K562 (cell line): ENCODE results near the gene KRTAP3-2.

ENCODE experiments used
- ARHGAP35 ChIP-seq: fragments of 450-650 bp; IDR thresholded peaks from 2 replicates; pipeline ENCODE4 v1.6.1; 2018; ENCODE audit not compliant: partially characterized antibody
- ATF3 ChIP-seq, 2 experiments: fragments of 450-650 bp in 1 of 2; sonication (generic) in 1 of 2; formaldehyde crosslinking in 1 of 2; IDR thresholded peaks in 1 of 2; conservative IDR thresholded peaks in 1 of 2; 2 replicates each; pipeline versions ENCODE4 v1.6.1 to v1.8.1; 2016 to 2023; ENCODE audit warnings: mild to moderate bottlenecking in 2 of 2, moderate library complexity in 2 of 2, inconsistent platforms in 1 of 2, missing genetic modification reagents in 1 of 2
- CTCF ChIP-seq, 3 experiments: IDR thresholded peaks in 2 of 3; conservative IDR thresholded peaks in 1 of 3; 2 replicates each; pipeline ENCODE4 v1.5.1; 2011 to 2012; ENCODE audit warnings: low read length in 3 of 3, mild to moderate bottlenecking in 3 of 3, control low read depth in 2 of 3, improper control_type of control experiment in 1 of 3, inconsistent platforms in 1 of 3, low read depth in 1 of 3, mixed read lengths in 1 of 3, moderate library complexity in 1 of 3; ENCODE audit not compliant: insufficient read depth in 2 of 3
- GTF2F1 ChIP-seq: IDR thresholded peaks from 2 replicates; pipeline ENCODE4 v1.6.1; 2011; ENCODE audit warnings: low read depth, low read length, improper control_type of control experiment
- HDAC6 ChIP-seq: IDR thresholded peaks from 2 replicates; pipeline ENCODE4 v1.6.1; 2012; ENCODE audit warnings: low read depth, mild to moderate bottlenecking, control low read depth, inconsistent platforms, low read length, moderate library complexity
- HDAC8 ChIP-seq: fragments of 450-650 bp; IDR thresholded peaks from 2 replicates; pipeline ENCODE4 v1.6.1; 2016; ENCODE audit warnings: mild to moderate bottlenecking, missing genetic modification characterization, moderate library complexity, missing compliant biosample characterization
- JUN ChIP-seq, 2 experiments: sonication (generic) in 1 of 2; formaldehyde crosslinking in 1 of 2; IDR thresholded peaks; 2 replicates each; pipeline versions ENCODE4 v1.6.1 to v1.8.0; 2012 to 2022; ENCODE audit warnings: borderline replicate concordance in 2 of 2, mild to moderate bottlenecking in 2 of 2, improper control_type of control experiment in 1 of 2, low read depth in 1 of 2, low read length in 1 of 2, missing genetic modification reagents in 1 of 2
- POLR2AphosphoS5 ChIP-seq: IDR thresholded peaks from 2 replicates; pipeline ENCODE4 v1.6.1; 2011; ENCODE audit warnings: mild to moderate bottlenecking, low read depth, low read length, moderate library complexity; ENCODE audit not compliant: control insufficient read depth, insufficient read depth
- RCOR1 ChIP-seq, 2 experiments: IDR thresholded peaks; 2 replicates each; pipeline ENCODE4 v1.6.1; 2012; ENCODE audit warnings: low read depth in 2 of 2, low read length in 2 of 2, borderline replicate concordance in 1 of 2, improper control_type of control experiment in 1 of 2
- USF1 ChIP-seq: sonication (generic); formaldehyde crosslinking; IDR thresholded peaks from 2 replicates; pipeline ENCODE4 v1.9.0; 2022; ENCODE audit warnings: mild to moderate bottlenecking, missing genetic modification reagents
- YY1 ChIP-seq, 3 experiments: IDR thresholded peaks; 2 replicates each; pipeline ENCODE4 v1.6.1; 2011; ENCODE audit warnings: low read length in 2 of 3, mild to moderate bottlenecking in 2 of 3, moderate library complexity in 2 of 3, borderline replicate concordance in 1 of 3, control low read depth in 1 of 3, low read depth in 1 of 3; ENCODE audit not compliant: insufficient read depth in 3 of 3, insufficient replicate concordance in 2 of 3, control insufficient read depth in 1 of 3, insufficient read length in 1 of 3; ENCODE audit errors: extremely low read depth in 1 of 3
- ZNF124 ChIP-seq: sonication (generic); formaldehyde crosslinking; IDR thresholded peaks from 2 replicates; pipeline ENCODE4 v1.8.1; 2022; ENCODE audit warnings: missing genetic modification reagents
- ZNF395 ChIP-seq: fragments of 200-800 bp; sonication (Bioruptor generic); IDR thresholded peaks from 2 replicates; pipeline ENCODE4 v1.6.1; 2017; ENCODE audit warnings: missing genetic modification characterization, missing compliant biosample characterization
- TF ChIP-seq, protein P1 (sequence below): fragments of 450-650 bp; IDR thresholded peaks from 2 replicates; pipeline ENCODE4 v1.6.1; 2018; ENCODE audit not compliant: partially characterized antibody

DNA sequence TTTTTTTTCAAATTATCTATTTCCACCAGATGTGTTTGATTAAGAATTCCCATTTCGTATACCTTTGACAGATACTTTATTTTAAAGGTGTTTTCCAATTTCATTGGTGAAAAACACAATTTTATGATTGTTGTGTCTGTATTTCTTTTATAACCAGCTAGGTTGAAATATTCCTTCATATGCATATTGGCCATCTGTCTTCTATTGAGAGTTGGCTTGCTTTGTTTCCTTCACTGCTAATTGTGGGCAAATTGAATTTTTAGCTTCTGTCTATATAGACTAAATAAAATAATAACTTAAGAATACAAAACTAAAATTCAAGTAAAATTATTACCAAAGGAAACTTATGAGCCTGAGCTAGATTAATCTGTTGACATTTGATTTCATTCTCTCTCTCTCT lies 4.6 kb downstream of the KRTAP3-2 start:
- TF ChIP-seq CTCF (IDR thresholded peaks at IDR 0.05 in 2 of 3, conservative IDR thresholded peaks at IDR 0.05 in 1 of 3; ENCODE audit: insufficient read depth in 2 of 3, low read depth in 1 of 3, low read length in 3 of 3), result no peak
- no peak for TF ChIP-seq HDAC6
- TF ChIP-seq ZNF124 (CRISPR knock-in tag), result no peak
- TF ChIP-seq, protein P1, sequence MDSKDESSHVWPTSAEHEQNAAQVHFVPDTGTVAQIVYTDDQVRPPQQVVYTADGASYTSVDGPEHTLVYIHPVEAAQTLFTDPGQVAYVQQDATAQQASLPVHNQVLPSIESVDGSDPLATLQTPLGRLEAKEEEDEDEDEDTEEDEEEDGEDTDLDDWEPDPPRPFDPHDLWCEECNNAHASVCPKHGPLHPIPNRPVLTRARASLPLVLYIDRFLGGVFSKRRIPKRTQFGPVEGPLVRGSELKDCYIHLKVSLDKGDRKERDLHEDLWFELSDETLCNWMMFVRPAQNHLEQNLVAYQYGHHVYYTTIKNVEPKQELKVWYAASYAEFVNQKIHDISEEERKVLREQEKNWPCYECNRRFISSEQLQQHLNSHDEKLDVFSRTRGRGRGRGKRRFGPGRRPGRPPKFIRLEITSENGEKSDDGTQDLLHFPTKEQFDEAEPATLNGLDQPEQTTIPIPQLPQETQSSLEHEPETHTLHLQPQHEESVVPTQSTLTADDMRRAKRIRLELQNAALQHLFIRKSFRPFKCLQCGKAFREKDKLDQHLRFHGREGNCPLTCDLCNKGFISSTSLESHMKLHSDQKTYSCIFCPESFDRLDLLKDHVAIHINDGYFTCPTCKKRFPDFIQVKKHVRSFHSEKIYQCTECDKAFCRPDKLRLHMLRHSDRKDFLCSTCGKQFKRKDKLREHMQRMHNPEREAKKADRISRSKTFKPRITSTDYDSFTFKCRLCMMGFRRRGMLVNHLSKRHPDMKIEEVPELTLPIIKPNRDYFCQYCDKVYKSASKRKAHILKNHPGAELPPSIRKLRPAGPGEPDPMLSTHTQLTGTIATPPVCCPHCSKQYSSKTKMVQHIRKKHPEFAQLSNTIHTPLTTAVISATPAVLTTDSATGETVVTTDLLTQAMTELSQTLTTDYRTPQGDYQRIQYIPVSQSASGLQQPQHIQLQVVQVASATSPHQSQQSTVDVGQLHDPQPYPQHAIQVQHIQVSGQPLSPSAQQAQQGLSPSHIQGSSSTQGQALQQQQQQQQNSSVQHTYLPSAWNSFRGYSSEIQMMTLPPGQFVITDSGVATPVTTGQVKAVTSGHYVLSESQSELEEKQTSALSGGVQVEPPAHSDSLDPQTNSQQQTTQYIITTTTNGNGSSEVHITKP, result no peak
- no peak for TF ChIP-seq ARHGAP35
- TF ChIP-seq RCOR1 (IDR thresholded peaks at IDR 0.05; ENCODE audit: borderline replicate concordance in 1 of 2, low read depth in 2 of 2, low read length in 2 of 2), result no peak
- TF ChIP-seq JUN (IDR thresholded peaks at IDR 0.05; ENCODE audit: borderline replicate concordance, low read depth, low read length), result no peak
- no peak for TF ChIP-seq JUN (CRISPR knock-in tag; IDR thresholded peaks at IDR 0.05; ENCODE audit: borderline replicate concordance)
- TF ChIP-seq ATF3 (IDR thresholded peaks at IDR 0.05), result no peak
- TF ChIP-seq ATF3 (CRISPR knock-in tag; conservative IDR thresholded peaks at IDR 0.05), result no peak
- no peak for TF ChIP-seq HDAC8 (tag)
- no peak for TF ChIP-seq POLR2AphosphoS5
- no peak for TF ChIP-seq GTF2F1
- TF ChIP-seq USF1 (CRISPR knock-in tag), result no peak
- TF ChIP-seq ZNF395 (CRISPR knock-in tag), result no peak
- no peak for TF ChIP-seq YY1 (IDR thresholded peaks at IDR 0.05; ENCODE audit: borderline replicate concordance in 1 of 3, control insufficient read depth in 1 of 3, extremely low read depth in 1 of 3, insufficient read depth in 3 of 3, insufficient read length in 1 of 3, insufficient replicate concordance in 2 of 3, low read depth in 1 of 3, low read length in 2 of 3)
